Lower lobe of right lung (tissue), 2 donors: ENCODE results near the gene KCNMB4. TPM values are rescaled to one million over a fixed set of nuclear protein-coding genes. Genes with fewer than 3 reads are reported as not detected.

Source experiments
- ATAC-seq, 2 donors: fragments of 200-7000 bp; cut with Tn5 transposase; one replicate each; pipeline ENCODE4 v1.9.1; 2020 to 2022; ENCODE audit warnings: mild to moderate bottlenecking in 2 of 2, moderate library complexity in 2 of 2
- DNase-seq: peaks from one replicate; pipeline ENCODE4 v3.0.0-alpha.2; 2020
- H3K27ac ChIP-seq: fragments of 200-600 bp; one replicate; pipeline ENCODE4 v1.8.0; 2022
- H3K27me3 ChIP-seq: fragments of 200-600 bp; one replicate; pipeline ENCODE4 v1.8.0; 2022; ENCODE audit warnings: low read depth
- H3K36me3 ChIP-seq: fragments of 200-600 bp; one replicate; pipeline ENCODE4 v1.8.0; 2022; ENCODE audit warnings: mild to moderate bottlenecking
- H3K4me1 ChIP-seq: fragments of 200-600 bp; one replicate; pipeline ENCODE4 v1.8.0; 2022
- H3K4me3 ChIP-seq: fragments of 200-600 bp; one replicate; pipeline ENCODE4 v1.8.0; 2022; ENCODE audit warnings: mild to moderate bottlenecking
- H3K9me3 ChIP-seq: fragments of 200-600 bp; one replicate; pipeline ENCODE4 v1.8.0; 2022
- intact Hi-C: fragments of 100-400 bp; cut with DNase I; formaldehyde crosslinking; loops from one replicate; pipeline ENCODE4 v1.11.0; 2022
- total RNA-seq: library from RNA; stranded (reverse); fragmentation: NEBNext Ultra II Directional; extraction: Animal tissue kit (Norgen Biotek cat#: 25700); gene quantifications from one replicate; pipeline ENCODE4 v1.2.1, GENCODE V29; 2021
- TF ChIP-seq, protein P1 (sequence below): fragments of 200-600 bp; IDR thresholded peaks from one replicate; pipeline ENCODE4 v1.8.0; 2022; ENCODE audit warnings: antibody characterized with exemption, mild to moderate bottlenecking
- donor health status: DM: no; HTN: yes; CAD: no; lungs with severe emphysema.

KCNMB4 gene
- total RNA-seq, 1 donor from 2014 or later, result 4.5 TPM

DNA sequence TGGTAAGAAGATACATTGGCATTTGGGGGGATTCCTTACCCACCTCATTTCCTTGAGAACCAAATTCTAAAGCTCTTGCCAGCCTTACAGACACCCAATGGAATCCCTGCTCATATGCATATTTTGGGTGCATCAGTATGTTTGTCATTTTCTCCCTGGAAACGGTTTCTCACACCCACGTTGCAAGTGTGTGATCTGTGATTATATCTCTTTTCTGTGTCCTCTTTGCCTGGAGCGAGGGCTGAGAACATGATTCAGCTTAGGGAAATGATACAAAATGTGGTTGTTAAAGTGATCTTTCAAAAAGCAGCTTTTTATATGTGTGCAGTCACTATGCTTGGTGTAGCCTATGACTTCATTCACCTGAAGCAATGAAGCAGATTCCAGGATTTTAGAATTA lies 52.0 kb downstream of the KCNMB4 start:
- Histone ChIP-seq H3K9me3 (no peaks in the 10 kb centered on the region), H3K36me3 (no peaks in the 10 kb centered on the region), H3K4me1 (no peaks in the 10 kb centered on the region), H3K4me3 (no peak overlapping the region), H3K27me3 (no peaks in the 10 kb centered on the region), H3K27ac (no peak overlapping the region)
- ATAC-seq (no peak), DNase-seq (no peak)
- intact Hi-C loops, result no loop called here
- TF ChIP-seq, protein P1, sequence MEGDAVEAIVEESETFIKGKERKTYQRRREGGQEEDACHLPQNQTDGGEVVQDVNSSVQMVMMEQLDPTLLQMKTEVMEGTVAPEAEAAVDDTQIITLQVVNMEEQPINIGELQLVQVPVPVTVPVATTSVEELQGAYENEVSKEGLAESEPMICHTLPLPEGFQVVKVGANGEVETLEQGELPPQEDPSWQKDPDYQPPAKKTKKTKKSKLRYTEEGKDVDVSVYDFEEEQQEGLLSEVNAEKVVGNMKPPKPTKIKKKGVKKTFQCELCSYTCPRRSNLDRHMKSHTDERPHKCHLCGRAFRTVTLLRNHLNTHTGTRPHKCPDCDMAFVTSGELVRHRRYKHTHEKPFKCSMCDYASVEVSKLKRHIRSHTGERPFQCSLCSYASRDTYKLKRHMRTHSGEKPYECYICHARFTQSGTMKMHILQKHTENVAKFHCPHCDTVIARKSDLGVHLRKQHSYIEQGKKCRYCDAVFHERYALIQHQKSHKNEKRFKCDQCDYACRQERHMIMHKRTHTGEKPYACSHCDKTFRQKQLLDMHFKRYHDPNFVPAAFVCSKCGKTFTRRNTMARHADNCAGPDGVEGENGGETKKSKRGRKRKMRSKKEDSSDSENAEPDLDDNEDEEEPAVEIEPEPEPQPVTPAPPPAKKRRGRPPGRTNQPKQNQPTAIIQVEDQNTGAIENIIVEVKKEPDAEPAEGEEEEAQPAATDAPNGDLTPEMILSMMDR, result no peak

DNA sequence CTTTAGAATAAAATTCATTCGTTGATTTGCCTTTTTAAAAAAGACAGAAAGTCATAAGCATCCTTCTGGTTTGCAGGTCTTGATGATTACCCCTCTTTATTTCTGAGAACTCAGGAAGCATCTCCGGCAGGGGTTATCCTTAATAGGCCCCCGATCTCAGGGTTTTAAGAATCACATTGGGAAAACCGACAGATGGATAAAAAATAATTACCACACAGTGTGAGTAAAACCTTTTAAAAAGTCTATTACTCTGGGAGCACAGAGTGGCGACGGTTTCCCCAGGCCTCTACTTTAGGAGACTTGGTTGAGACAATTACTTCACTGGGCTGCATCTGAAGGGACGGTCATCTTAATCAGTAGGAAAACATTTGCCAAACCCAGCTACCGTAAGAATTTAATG lies 56.5 kb downstream of the KCNMB4 start:
- no peaks in the 10 kb centered on the region for H3K9me3 ChIP-seq
- no peaks in the 10 kb centered on the region for H3K27me3 ChIP-seq
- no peaks in the 10 kb centered on the region for H3K36me3 ChIP-seq
- TF ChIP-seq, protein P1, result no peak
- no peaks in the 10 kb centered on the region for H3K4me1 ChIP-seq
- no peak overlapping the region for H3K4me3 ChIP-seq
- no peak for ATAC-seq
- DNase-seq, result no peak
- intact Hi-C loops, result no loop called here
- no peak overlapping the region for H3K27ac ChIP-seq

DNA sequence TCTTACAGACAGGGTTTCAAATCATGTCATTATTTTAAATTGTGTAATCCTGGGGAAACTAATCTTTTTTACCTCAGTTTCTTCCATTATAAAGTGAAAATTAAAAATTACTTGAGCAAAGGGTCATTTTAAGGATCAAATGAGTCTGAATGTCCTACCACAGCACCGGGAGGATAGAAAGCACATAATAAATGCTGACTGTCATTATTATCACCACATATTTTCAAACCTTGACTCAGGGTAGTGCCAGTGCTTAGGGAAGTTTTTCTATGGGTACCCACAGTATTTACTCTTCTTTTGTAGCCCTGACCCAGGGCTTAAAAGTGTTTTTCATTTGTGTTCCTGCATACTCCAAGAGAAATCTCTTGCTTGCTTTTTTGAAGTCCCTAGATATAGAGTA lies 60.5 kb downstream of the KCNMB4 start:
- Histone ChIP-seq H3K27me3 (no peaks in the 10 kb centered on the region), H3K4me1 (no peaks in the 10 kb centered on the region), H3K4me3 (no peak overlapping the region), H3K9me3 (no peaks in the 10 kb centered on the region), H3K36me3 (no peaks in the 10 kb centered on the region), H3K27ac (no peak overlapping the region)
- DNase-seq (no peak), ATAC-seq (no peak)
- intact Hi-C loops, result no loop called here
- TF ChIP-seq, protein P1, result no peak

DNA sequence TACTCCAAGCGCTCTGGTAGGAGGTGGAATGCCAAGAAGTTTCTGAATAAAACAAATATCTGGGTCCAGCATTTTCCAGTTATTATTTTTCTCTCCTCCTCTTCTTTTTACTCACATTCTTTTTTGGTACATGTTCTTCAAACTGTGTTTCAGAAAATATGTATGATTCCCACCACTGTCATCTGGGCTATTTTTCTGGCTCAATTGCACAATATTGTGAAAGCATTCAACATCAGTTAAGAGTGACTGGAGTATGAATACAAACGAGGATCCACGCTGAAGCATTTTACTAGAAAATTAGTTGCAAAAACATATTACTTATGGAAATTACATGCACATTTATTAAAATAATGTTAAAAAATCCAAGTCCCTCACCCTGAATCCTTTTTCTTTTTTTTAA lies 61.5 kb downstream of the KCNMB4 start:
- TF ChIP-seq, protein P1, result no peak
- Histone ChIP-seq H3K4me3 (no peak overlapping the region), H3K27ac (no peak overlapping the region), H3K4me1 (no peaks in the 10 kb centered on the region), H3K27me3 (no peaks in the 10 kb centered on the region), H3K9me3 (no peaks in the 10 kb centered on the region), H3K36me3 (no peaks in the 10 kb centered on the region)
- intact Hi-C loops, result no loop called here
- DNase-seq (no peak), ATAC-seq (no peak)

DNA sequence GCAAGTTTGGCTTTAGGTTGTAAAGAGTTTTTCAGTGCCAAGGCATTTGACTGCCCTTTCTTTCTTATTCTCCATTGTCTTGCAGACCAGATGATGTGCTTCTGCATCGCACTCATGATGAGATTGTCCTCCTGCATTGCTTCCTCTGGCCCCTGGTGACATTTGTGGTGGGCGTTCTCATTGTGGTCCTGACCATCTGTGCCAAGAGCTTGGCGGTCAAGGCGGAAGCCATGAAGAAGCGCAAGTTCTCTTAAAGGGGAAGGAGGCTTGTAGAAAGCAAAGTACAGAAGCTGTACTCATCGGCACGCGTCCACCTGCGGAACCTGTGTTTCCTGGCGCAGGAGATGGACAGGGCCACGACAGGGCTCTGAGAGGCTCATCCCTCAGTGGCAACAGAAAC lies 64.3 kb downstream of the KCNMB4 start:
- no peak for DNase-seq
- TF ChIP-seq, protein P1, result no peak
- intact Hi-C loops, result no loop called here
- Histone ChIP-seq H3K4me1 (no peaks in the 10 kb centered on the region), H3K36me3 (no peaks in the 10 kb centered on the region), H3K27ac (no peak overlapping the region), H3K4me3 (no peak overlapping the region), H3K9me3 (no peaks in the 10 kb centered on the region), H3K27me3 (no peaks in the 10 kb centered on the region)
- no peak for ATAC-seq

DNA sequence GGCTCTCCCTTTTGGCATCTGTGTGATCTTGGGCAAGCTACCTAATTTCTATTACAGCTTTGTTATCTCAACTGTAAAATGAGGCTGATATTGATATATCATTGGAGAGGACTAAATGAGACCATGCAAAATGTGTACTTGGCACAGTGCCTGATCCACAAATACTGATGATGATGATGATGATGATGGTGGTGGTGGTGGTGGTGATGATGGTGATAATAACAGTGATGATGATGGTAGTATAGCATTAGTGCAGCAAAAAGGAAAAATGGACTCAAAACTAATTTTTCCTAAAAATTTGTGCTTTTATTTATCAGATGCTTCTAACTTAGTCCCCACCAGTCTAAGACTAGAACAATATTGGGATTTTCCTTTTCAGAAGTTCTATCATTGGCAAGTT lies 70.7 kb downstream of the KCNMB4 start:
- no peak overlapping the region for H3K27ac ChIP-seq
- no peaks in the 10 kb centered on the region for H3K27me3 ChIP-seq
- ATAC-seq, result no peak
- intact Hi-C loops, result no loop called here
- no peak for DNase-seq
- no peaks in the 10 kb centered on the region for H3K36me3 ChIP-seq
- H3K4me3 ChIP-seq, result no peak overlapping the region
- H3K4me1 ChIP-seq, result no peaks in the 10 kb centered on the region
- no peaks in the 10 kb centered on the region for H3K9me3 ChIP-seq
- TF ChIP-seq, protein P1, result no peak
